Kidney tubule cell (primary cell): ENCODE data around the gene KATNAL1.

Experiments
- DNase-seq: peaks from one replicate; pipeline ENCODE4 v3.0.0-alpha.2; 2018; ENCODE audit warnings: low spot score

KATNAL1 gene

GRCh38 chr13:30164146-30164545, 143.2 kb downstream of the KATNAL1 start:
- no peak for DNase-seq

DNA sequence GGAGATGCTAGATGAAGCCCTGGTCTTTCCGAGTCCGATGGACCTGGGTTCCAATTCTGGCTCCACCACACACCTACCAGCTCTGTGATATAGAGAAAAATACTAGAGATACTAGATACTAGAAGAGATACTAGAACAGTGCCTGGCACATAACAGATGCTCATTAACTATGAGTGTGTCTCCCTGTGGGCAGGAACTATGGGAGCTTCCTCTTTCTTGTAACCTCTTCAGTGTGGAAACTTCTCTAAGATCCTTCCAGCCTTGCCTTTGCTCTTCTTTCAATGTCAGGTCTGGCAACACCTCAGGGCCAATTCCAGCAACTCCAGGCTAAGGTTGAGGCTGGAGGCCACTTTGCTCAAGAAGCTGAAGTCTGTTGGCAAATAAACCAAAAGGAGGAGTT, 143.9 kb downstream of the KATNAL1 start:
- DNase-seq, result no peak

DNA sequence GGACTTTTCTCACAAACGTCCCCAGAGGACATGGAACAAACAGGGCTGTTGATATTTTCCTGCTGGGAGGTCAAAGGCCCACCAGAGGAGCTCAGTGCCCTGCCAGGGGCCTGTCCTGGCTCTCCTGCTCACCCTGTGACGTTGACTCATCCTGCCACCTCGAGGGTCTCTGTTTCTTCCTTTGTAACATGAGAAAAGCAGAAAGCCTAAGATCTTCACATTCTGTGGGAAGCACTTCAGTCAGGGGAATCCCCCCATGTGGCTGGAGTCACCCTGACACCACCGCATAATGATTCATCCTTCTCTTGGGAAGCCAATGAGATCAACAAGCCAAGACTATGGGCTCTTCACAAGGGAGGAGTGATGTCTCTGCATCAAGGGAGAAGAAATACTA, 147.9 kb downstream of the KATNAL1 start:
- peak; percentile 89 for DNase-seq

DNA sequence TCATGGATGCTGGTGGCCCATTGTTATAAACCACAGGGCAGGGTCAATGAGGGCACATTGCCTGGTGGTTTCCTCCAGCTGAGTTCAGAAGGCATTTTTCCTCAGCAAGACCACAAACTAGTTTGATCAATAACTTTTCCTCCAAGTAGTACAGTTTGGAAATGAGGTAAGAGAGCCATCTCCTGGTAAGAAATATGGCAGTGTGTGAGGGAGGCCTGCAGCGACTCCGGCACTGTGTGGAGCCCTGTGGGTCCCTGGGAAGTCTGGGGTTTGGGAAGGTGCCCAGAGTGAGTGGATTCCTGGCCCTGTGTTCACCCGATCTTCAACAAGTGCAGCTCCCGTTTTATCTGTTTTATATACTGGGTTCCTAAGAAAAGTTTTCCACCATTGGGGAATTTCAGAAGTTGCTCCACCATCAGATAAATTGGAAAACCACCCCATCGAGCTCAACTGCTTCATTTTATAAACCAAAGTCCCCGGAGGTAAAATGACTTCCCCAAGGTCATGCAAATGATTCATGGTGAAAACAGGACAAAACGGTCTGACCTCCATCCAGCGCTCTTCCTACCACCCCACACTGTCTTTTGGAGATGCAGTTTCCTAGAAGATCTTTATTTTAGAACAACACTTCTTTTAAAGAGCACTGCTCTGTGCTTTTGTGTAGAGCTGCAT, 148.4 kb downstream of the KATNAL1 start:
- DNase-seq, result peak; percentile 77

DNA sequence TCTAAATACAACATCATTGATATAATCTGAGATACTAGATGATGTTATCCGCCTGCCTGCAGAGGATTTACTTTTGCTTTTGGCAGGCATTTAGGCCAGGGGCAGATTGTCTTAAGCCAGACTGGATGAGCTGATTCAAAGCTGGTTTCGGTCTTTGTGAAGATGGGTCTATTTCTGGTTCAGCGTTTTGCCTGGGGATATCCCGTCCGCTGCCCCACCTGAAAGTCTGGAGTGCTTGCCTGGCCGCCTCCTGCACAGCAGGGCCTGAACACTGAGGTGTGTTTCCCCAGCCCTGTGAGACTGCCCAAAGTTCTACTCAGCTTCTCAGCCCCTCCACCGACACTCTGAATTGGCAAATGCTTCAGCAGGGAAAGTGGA, 149.7 kb downstream of the KATNAL1 start:
- DNase-seq, result no peak

- no peak for DNase-seq
These were observed 150.3 kb downstream of the KATNAL1 start for GRCh38 chr13:30156826-30157615.

DNA sequence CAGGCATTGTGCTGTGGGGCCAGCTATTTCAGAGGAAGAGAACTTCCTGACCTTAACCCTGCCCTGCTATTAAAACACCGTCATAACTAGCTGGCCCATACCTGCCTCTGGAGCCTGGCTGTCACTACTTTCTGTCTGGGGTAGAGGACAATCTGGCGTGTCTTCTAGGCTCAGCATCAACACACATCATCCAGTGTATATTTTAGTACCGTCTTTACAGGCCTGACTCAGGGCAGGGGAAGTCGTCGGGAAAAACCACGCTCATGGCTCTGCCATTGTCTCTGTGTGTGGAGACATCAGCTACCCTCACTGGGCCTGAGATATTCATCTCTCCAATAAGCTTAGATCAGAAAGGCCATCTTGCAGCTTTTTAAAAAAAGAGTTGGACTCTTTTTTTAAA, 151.1 kb downstream of the KATNAL1 start:
- no peak for DNase-seq

GRCh38 chr13:30154931-30155330, 152.4 kb downstream of the KATNAL1 start:
- no peak for DNase-seq

DNA sequence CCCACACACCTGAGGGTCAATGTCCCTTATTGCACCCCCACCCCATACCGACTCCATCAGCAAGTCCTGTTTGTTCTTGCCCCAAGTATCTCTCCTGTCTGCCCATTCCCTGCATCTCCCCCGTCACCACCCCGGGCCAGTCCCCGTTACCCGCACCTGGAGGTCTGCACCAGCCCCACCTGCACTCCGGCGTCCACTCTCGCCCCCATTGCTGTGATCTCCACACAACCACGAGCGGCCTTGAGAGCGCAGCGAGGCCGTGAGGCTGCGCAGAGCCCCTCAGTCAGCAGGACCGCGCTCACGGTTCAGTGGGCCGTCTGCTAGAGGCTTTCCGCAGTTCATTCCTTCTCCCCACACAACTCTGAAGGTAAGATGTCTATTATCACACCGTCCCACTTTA, 152.8 kb downstream of the KATNAL1 start:
- DNase-seq, result no peak

DNA sequence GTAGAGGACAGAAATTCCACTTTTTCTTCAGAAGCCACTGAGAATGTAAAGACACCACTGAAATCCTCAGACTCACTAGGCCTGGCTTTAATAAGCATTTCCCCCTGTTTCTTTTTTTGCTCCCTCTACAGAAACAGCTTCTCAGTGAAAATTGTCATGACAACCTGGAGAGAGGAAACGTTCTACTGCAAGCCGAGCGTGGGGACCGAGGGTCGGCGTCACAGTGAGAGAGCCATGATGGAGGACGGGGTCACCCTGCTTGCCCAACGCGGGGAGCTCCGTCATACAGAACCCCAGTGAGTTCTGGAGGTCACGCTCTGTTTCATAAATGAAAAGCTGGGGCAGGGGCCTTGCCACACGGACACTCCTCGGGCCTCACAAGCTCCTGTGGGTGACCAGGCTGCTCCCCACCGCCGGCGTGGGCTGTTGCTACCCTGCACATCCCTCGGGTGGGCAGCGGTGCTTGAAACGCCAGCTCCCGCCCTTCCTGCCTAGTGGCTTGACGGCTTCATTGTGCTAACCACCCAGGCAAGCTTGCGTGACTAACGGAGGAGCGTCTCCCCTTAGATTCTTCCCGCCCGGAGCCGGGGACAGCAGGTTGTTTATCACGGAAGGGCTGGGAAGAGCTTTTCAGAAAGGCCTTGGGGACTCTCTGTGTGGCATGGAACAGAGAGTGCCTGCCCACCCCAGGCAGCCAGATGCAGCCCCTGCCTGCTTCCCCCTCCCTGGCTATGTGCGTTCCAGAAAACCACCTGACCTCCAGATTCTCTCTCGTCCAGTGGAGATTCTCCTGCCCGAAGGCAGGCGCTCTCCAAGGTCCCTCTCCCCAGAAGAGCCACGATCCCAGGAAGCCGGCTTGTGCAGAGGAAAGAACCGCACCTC, 153.6 kb downstream of the KATNAL1 start:
- peak; percentile 44 for DNase-seq
